ENCODE data around the gene IL11RA. TPM values are rescaled to one million over a fixed set of nuclear protein-coding genes. Genes with fewer than 3 reads are reported as not detected.

The IL11RA gene
- total and polyA plus RNA-seq, 10 of the 15 experiments (the other 5 are each of a cell fraction or from before 2014, with no cell fraction given) = 0.32 to 5.8 (median 2.2) TPM

DNA sequence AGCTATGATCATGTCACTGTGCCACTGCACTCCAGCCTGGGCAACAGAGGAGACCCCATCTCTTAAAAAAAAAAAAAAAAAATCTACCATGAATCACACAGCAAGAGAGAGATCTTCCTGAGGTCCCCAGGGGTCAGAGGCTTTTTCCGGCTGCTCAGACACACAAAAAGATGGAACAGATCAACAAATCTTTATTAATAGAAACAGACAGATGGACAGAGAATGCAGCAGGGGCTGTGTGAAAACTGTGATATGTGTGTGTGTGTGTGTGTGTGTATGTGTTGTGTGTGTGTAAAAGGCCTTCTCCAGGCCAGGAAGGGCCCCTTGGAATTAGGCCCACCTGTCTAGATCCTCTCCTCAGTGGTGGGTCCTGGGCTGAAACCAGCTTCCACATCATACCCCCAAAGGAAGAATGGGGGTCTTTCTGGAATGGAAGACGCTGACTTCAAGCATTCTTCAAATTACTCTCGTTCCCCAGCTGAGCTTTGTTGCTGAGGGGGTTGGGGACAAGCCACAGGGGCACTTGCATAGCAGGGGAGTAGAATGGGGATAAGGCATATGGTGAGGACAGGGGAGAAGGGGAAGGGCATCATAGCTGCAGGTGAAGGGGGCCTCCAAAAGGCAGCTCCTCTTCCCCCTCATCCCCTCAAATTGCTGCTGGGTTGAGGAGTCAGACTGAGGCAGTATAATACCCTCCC, 17.3 kb upstream of the IL11RA start (continued):
- TF ChIP-seq, protein P1, sequence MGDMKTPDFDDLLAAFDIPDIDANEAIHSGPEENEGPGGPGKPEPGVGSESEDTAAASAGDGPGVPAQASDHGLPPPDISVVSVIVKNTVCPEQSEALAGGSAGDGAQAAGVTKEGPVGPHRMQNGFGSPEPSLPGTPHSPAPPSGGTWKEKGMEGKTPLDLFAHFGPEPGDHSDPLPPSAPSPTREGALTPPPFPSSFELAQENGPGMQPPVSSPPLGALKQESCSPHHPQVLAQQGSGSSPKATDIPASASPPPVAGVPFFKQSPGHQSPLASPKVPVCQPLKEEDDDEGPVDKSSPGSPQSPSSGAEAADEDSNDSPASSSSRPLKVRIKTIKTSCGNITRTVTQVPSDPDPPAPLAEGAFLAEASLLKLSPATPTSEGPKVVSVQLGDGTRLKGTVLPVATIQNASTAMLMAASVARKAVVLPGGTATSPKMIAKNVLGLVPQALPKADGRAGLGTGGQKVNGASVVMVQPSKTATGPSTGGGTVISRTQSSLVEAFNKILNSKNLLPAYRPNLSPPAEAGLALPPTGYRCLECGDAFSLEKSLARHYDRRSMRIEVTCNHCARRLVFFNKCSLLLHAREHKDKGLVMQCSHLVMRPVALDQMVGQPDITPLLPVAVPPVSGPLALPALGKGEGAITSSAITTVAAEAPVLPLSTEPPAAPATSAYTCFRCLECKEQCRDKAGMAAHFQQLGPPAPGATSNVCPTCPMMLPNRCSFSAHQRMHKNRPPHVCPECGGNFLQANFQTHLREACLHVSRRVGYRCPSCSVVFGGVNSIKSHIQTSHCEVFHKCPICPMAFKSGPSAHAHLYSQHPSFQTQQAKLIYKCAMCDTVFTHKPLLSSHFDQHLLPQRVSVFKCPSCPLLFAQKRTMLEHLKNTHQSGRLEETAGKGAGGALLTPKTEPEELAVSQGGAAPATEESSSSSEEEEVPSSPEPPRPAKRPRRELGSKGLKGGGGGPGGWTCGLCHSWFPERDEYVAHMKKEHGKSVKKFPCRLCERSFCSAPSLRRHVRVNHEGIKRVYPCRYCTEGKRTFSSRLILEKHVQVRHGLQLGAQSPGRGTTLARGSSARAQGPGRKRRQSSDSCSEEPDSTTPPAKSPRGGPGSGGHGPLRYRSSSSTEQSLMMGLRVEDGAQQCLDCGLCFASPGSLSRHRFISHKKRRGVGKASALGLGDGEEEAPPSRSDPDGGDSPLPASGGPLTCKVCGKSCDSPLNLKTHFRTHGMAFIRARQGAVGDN (IDR thresholded peaks at IDR 0.05) = no peak
- TF ChIP-seq, protein P2, sequence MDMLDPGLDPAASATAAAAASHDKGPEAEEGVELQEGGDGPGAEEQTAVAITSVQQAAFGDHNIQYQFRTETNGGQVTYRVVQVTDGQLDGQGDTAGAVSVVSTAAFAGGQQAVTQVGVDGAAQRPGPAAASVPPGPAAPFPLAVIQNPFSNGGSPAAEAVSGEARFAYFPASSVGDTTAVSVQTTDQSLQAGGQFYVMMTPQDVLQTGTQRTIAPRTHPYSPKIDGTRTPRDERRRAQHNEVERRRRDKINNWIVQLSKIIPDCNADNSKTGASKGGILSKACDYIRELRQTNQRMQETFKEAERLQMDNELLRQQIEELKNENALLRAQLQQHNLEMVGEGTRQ (IDR thresholded peaks at IDR 0.05; ENCODE audit: borderline replicate concordance, low read depth, low read length) = no peak
- TF ChIP-seq SMAD1 (IDR thresholded peaks at IDR 0.05; ENCODE audit: low read depth, partially characterized antibody) (no peak), HCFC1 (IDR thresholded peaks at IDR 0.05; ENCODE audit: low read length) (no peak), SP1 (IDR thresholded peaks at IDR 0.05; ENCODE audit: low read depth, low read length) (no peak), TAF1 (IDR thresholded peaks at IDR 0.05; ENCODE audit: borderline replicate concordance, low read depth, low read length) (no peak)
